ENCODE results near the gene CCDC24. TPM values are rescaled to one million over a fixed set of nuclear protein-coding genes. Genes with fewer than 3 reads are reported as not detected.

Gene CCDC24
- total RNA-seq, 1 experiment from 2014 or later = 24.4 TPM

DNA sequence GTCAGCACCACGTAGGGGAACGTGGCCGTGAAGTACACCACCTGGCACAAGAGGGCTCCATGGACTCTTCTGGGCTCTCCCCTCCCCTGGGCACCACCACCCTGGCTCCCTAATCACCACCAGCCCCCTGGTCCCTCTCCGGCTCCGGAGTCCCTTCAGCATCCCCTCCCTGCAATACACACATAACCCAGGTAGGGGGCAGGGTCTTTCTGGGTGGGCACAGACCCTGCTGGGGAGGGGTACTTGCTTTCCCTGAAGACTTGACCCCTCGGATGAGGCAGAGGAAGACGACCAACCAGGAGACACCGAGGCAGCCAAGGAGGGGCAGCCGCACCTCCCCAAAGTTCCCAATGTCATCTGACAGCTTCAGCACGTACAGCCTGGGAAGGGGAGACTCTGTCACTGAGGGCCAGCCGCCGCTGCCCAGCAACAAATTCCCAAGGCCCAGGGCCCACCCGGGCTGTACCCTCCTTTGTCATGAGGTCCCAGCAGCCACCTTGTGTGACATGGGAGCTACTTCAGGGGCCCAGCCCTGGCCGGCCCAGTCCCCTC is 11.3 kb downstream of the CCDC24 start:
- intact Hi-C loops (cut with micrococcal nuclease; ENCODE audit: unreplicated experiment) (no loop called here), in situ Hi-C loops (cut with HindIII; ENCODE audit: low pct_unique_long_range_greater_than_20kb, low sequenced_read_pairs) (no loop called here)
- DNase-seq (ENCODE audit: low read depth, low spot score) (no peak), ATAC-seq (no peak)
- H3K36me3 ChIP-seq (ENCODE audit: control insufficient read depth, insufficient read depth, low read length) = no peaks in the 10 kb centered on the region
- ChIA-PET POLR2A (no interaction called here), CTCF (interaction anchor here (0.6 to 0.9 kb wide), 3 partner anchors 30 to 52 kb away, joined by 3 to 10 read pairs (median 5); no protein-coding TSS in a partner anchor)
- BruUV-seq (replicated peaks) = no TSS peak
- H3K27me3 ChIP-seq (ENCODE audit: control insufficient read depth, insufficient read depth, low read length) = no peaks in the 10 kb centered on the region
- no peak for TF ChIP-seq SIN3A (IDR thresholded peaks at IDR 0.05; ENCODE audit: borderline replicate concordance, insufficient read depth, low read depth, low read length)
- TF ChIP-seq TCF7L2 (IDR thresholded peaks at IDR 0.05; ENCODE audit: low read depth, low read length) = no peak
- TF ChIP-seq CTCF (IDR thresholded peaks at IDR 0.05) = no peak; the same call in 1 of the 2 replicates
- no peak for TF ChIP-seq POLR2AphosphoS5 (IDR thresholded peaks at IDR 0.05; ENCODE audit: low read depth, low read length)
- TF ChIP-seq REST (IDR thresholded peaks at IDR 0.05; ENCODE audit: insufficient read depth in 1 of 2, low read depth in 2 of 2, low read length in 1 of 2) = no peak
- H3K27ac ChIP-seq (ENCODE audit: low read length) = no peak overlapping the region
- H3K9me3 ChIP-seq (ENCODE audit: control insufficient read depth, insufficient read depth, low read depth, low read length) = no peaks in the 10 kb centered on the region
- H3K4me1 ChIP-seq (ENCODE audit: control insufficient read depth, insufficient read depth, low read length) = peaks cover 2% of the 10 kb centered on the region; the same call in 1 of the 2 replicates
- no peak overlapping the region for H3K4me3 ChIP-seq (ENCODE audit: low read depth in 2 of 2, low read length in 2 of 2)

- Histone ChIP-seq H3K4me1 (ENCODE audit: control insufficient read depth, insufficient read depth, low read length) (peaks cover 2% of the 10 kb centered on the region; the same call in 1 of the 2 replicates), H3K27me3 (ENCODE audit: control insufficient read depth, insufficient read depth, low read length) (no peaks in the 10 kb centered on the region), H3K27ac (ENCODE audit: low read length) (no peak overlapping the region), H3K4me3 (ENCODE audit: low read depth in 2 of 2, low read length in 2 of 2) (no peak overlapping the region), H3K9me3 (ENCODE audit: control insufficient read depth, insufficient read depth, low read depth, low read length) (no peaks in the 10 kb centered on the region), H3K36me3 (ENCODE audit: control insufficient read depth, insufficient read depth, low read length) (no peaks in the 10 kb centered on the region)
- TF ChIP-seq SIN3A (IDR thresholded peaks at IDR 0.05; ENCODE audit: borderline replicate concordance, insufficient read depth, low read depth, low read length) (no peak), CTCF (IDR thresholded peaks at IDR 0.05) (no peak), TCF7L2 (IDR thresholded peaks at IDR 0.05; ENCODE audit: low read depth, low read length) (no peak), REST (IDR thresholded peaks at IDR 0.05; ENCODE audit: insufficient read depth in 1 of 2, low read depth in 2 of 2, low read length in 1 of 2) (no peak), POLR2AphosphoS5 (IDR thresholded peaks at IDR 0.05; ENCODE audit: low read depth, low read length) (no peak)
- in situ Hi-C loops (cut with HindIII; ENCODE audit: low pct_unique_long_range_greater_than_20kb, low sequenced_read_pairs) = no loop called here
- intact Hi-C loops (cut with micrococcal nuclease; ENCODE audit: unreplicated experiment) = no loop called here
- ChIA-PET POLR2A (no interaction called here), CTCF (no interaction called here)
- no peak for DNase-seq (ENCODE audit: low read depth, low spot score)
- ATAC-seq = no peak
- BruUV-seq (replicated peaks) = no TSS peak
Measured at GRCh38 chr1:44008259-44008658, 16.9 kb downstream of the CCDC24 start.

Measured in Panc1 (cell line).